Measurements from ENCODE around the gene ERBB2. TPM values are rescaled to one million over a fixed set of nuclear protein-coding genes. Genes with fewer than 3 reads are reported as not detected.

Gene ERBB2
- total and polyA plus RNA-seq, 2 of the 13 experiments (the other 11 are each of a cell fraction or from before 2014, with no cell fraction given) = 57.7 to 64.1 TPM

DNA sequence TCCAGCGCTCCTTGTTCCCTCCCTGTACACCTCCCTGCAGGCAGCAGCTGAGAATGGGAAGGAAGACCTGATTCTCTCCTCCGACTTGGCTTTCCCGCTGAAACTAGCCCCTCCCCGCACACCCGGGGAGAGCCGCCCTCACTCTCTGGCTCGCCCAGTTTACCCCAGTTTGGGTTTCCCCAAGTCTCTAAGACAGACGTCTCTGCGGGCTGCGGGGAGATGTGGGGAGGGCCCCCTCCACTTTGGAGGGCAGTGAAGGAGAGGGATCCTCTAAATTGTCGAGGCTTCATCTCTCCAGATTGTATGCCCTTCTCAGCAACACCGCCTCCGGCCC, 38.7 kb downstream of the ERBB2 start (continued):
- TF ChIP-seq, protein P1, sequence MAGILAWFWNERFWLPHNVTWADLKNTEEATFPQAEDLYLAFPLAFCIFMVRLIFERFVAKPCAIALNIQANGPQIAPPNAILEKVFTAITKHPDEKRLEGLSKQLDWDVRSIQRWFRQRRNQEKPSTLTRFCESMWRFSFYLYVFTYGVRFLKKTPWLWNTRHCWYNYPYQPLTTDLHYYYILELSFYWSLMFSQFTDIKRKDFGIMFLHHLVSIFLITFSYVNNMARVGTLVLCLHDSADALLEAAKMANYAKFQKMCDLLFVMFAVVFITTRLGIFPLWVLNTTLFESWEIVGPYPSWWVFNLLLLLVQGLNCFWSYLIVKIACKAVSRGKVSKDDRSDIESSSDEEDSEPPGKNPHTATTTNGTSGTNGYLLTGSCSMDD (CRISPR knock-in tag; IDR thresholded peaks at IDR 0.05) = no peak
- TF ChIP-seq ZNF460 (CRISPR knock-in tag; IDR thresholded peaks at IDR 0.05; ENCODE audit: borderline replicate concordance) (no peak), ZFP36L1 (CRISPR knock-in tag; IDR thresholded peaks at IDR 0.05) (peak; percentile 24; the same call in 1 of the 2 replicates), ZNF232 (CRISPR knock-in tag; IDR thresholded peaks at IDR 0.05; ENCODE audit: borderline replicate concordance) (no peak), ZNF446 (CRISPR knock-in tag; IDR thresholded peaks at IDR 0.05) (peak; percentile 54; the same call in 1 of the 2 replicates), ZC3H13 (CRISPR knock-in tag; IDR thresholded peaks at IDR 0.05) (no peak; the same call in 1 of the 2 replicates), POLR2G (IDR thresholded peaks at IDR 0.05; ENCODE audit: low read depth, low read length) (peak; percentile 18; the same call in 1 of the 2 replicates), HHEX (CRISPR knock-in tag; IDR thresholded peaks at IDR 0.05) (no peak), THAP11 (CRISPR knock-in tag; IDR thresholded peaks at IDR 0.05) (no peak), ASH2L (IDR thresholded peaks at IDR 0.05; ENCODE audit: insufficient read length, low read depth, low read length) (no peak), SIN3B (IDR thresholded peaks at IDR 0.05; ENCODE audit: low read length) (peak; percentile 18; the same call in 1 of the 2 replicates), RAD21 (CRISPR knock-in tag; IDR thresholded peaks at IDR 0.05) (peak; percentile 9; the same call in 1 of the 2 replicates), PCBP1 (IDR thresholded peaks at IDR 0.05; ENCODE audit: borderline replicate concordance, low read depth, low read length) (no peak), ZNF564 (CRISPR knock-in tag; IDR thresholded peaks at IDR 0.05) (no peak), SRY (CRISPR knock-in tag; IDR thresholded peaks at IDR 0.05) (no peak), HOXA5 (CRISPR knock-in tag; IDR thresholded peaks at IDR 0.05) (no peak), ZNF788 (CRISPR knock-in tag; IDR thresholded peaks at IDR 0.05; ENCODE audit: borderline replicate concordance) (0 out of 2 replicates have a peak, but pooled peaks have one; percentile 6), RBFOX2 (IDR thresholded peaks at IDR 0.05; ENCODE audit: low read depth, low read length) (peak; percentile 26)
- TF ChIP-seq, protein P2, sequence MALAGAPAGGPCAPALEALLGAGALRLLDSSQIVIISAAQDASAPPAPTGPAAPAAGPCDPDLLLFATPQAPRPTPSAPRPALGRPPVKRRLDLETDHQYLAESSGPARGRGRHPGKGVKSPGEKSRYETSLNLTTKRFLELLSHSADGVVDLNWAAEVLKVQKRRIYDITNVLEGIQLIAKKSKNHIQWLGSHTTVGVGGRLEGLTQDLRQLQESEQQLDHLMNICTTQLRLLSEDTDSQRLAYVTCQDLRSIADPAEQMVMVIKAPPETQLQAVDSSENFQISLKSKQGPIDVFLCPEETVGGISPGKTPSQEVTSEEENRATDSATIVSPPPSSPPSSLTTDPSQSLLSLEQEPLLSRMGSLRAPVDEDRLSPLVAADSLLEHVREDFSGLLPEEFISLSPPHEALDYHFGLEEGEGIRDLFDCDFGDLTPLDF (CRISPR knock-in tag; IDR thresholded peaks at IDR 0.05) = no peak
- TF ChIP-seq, protein P3, sequence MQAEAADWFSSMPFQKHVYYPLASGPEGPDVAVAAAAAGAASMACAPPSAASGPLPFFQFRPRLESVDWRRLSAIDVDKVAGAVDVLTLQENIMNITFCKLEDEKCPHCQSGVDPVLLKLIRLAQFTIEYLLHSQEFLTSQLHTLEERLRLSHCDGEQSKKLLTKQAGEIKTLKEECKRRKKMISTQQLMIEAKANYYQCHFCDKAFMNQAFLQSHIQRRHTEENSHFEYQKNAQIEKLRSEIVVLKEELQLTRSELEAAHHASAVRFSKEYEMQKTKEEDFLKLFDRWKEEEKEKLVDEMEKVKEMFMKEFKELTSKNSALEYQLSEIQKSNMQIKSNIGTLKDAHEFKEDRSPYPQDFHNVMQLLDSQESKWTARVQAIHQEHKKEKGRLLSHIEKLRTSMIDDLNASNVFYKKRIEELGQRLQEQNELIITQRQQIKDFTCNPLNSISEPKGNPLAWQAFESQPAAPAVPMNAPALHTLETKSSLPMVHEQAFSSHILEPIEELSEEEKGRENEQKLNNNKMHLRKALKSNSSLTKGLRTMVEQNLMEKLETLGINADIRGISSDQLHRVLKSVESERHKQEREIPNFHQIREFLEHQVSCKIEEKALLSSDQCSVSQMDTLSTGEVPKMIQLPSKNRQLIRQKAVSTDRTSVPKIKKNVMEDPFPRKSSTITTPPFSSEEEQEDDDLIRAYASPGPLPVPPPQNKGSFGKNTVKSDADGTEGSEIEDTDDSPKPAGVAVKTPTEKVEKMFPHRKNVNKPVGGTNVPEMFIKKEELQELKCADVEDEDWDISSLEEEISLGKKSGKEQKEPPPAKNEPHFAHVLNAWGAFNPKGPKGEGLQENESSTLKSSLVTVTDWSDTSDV (CRISPR knock-in tag; IDR thresholded peaks at IDR 0.05) = no peak
- TF ChIP-seq, protein P4, sequence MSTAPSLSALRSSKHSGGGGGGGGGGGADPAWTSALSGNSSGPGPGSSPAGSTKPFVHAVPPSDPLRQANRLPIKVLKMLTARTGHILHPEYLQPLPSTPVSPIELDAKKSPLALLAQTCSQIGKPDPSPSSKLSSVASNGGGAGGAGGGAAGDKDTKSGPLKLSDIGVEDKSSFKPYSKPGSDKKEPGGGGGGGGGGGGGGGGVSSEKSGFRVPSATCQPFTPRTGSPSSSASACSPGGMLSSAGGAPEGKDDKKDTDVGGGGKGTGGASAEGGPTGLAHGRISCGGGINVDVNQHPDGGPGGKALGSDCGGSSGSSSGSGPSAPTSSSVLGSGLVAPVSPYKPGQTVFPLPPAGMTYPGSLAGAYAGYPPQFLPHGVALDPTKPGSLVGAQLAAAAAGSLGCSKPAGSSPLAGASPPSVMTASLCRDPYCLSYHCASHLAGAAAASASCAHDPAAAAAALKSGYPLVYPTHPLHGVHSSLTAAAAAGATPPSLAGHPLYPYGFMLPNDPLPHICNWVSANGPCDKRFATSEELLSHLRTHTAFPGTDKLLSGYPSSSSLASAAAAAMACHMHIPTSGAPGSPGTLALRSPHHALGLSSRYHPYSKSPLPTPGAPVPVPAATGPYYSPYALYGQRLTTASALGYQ (CRISPR knock-in tag; IDR thresholded peaks at IDR 0.05) = no peak
- TF ChIP-seq, protein P5, sequence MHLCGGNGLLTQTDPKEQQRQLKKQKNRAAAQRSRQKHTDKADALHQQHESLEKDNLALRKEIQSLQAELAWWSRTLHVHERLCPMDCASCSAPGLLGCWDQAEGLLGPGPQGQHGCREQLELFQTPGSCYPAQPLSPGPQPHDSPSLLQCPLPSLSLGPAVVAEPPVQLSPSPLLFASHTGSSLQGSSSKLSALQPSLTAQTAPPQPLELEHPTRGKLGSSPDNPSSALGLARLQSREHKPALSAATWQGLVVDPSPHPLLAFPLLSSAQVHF (CRISPR knock-in tag; IDR thresholded peaks at IDR 0.05) = no peak
- TF ChIP-seq, protein P6, sequence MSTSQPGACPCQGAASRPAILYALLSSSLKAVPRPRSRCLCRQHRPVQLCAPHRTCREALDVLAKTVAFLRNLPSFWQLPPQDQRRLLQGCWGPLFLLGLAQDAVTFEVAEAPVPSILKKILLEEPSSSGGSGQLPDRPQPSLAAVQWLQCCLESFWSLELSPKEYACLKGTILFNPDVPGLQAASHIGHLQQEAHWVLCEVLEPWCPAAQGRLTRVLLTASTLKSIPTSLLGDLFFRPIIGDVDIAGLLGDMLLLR (CRISPR knock-in tag; IDR thresholded peaks at IDR 0.05) = no peak
